ENCODE data around the gene PON1. TPM values are rescaled to one million over a fixed set of nuclear protein-coding genes. Genes with fewer than 3 reads are reported as not detected.

Gene PON1
- polyA plus RNA-seq, 1 donor (not counting 4 experiments of a cell fraction or from before 2014, with no cell fraction given): not detected

DNA sequence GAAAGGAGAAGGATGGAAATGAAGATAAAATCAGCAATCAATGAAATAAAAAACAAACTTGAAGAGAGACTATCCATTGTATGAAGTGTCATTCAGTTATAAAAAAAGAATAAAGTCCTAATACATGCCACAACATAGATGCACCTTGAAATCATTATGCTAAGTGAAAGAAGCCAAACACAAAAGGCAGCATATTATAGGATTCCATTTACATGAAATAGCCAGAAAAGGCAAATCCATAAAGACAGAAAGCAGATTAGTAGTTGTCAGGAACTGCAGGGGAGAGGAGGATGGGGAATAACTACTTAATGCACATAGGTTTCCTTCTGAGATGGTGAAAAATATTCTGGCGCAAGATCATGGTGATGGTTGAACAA is 6.6 kb upstream of the PON1 start:
- H3K9ac ChIP-seq (ENCODE audit: control insufficient read depth, extremely low read depth, insufficient read depth, low read length): no peak overlapping the region
- H3K4me1 ChIP-seq (ENCODE audit: control insufficient read depth, extremely low read depth, insufficient read depth, low read length): no peaks in the 10 kb centered on the region
- peak overlapping the region; percentile 56 for H3K4me2 ChIP-seq (ENCODE audit: control insufficient read depth, extremely low read depth, insufficient read depth, low read depth, low read length)
- dilution Hi-C loops (cut with MboI; ENCODE audit: extremely low pct_ligation_motif_present, low sequenced_read_pairs): no loop called here
- no peak for FAIRE-seq
- peak overlapping the region in 1 of 3 experiments; percentile 58 for H3K4me3 ChIP-seq (ENCODE audit: control insufficient read depth in 2 of 3, extremely low read depth in 1 of 3, insufficient read depth in 2 of 3, low read depth in 1 of 3, low read length in 3 of 3)
- H3K27ac ChIP-seq (ENCODE audit: control insufficient read depth, insufficient read depth, low read length): no peak overlapping the region
- H3K9me1 ChIP-seq (ENCODE audit: control insufficient read depth, extremely low read depth, insufficient read depth, low read length): no peaks in the 10 kb centered on the region
- no peak for DNase-seq (ENCODE audit: low read depth, low spot score)
- no peaks in the 10 kb centered on the region for H3K9me3 ChIP-seq (ENCODE audit: control insufficient read depth, low read depth, low read length)
- no peaks in the 10 kb centered on the region for H3K36me3 ChIP-seq (ENCODE audit: control insufficient read depth in 2 of 2, extremely low read depth in 1 of 2, insufficient read depth in 2 of 2, low read length in 2 of 2)
- TF ChIP-seq, protein P1, sequence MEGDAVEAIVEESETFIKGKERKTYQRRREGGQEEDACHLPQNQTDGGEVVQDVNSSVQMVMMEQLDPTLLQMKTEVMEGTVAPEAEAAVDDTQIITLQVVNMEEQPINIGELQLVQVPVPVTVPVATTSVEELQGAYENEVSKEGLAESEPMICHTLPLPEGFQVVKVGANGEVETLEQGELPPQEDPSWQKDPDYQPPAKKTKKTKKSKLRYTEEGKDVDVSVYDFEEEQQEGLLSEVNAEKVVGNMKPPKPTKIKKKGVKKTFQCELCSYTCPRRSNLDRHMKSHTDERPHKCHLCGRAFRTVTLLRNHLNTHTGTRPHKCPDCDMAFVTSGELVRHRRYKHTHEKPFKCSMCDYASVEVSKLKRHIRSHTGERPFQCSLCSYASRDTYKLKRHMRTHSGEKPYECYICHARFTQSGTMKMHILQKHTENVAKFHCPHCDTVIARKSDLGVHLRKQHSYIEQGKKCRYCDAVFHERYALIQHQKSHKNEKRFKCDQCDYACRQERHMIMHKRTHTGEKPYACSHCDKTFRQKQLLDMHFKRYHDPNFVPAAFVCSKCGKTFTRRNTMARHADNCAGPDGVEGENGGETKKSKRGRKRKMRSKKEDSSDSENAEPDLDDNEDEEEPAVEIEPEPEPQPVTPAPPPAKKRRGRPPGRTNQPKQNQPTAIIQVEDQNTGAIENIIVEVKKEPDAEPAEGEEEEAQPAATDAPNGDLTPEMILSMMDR (optimal IDR thresholded peaks at IDR 0.05 in 1 of 3, IDR thresholded peaks at IDR 0.05 in 1 of 3, conservative IDR thresholded peaks at IDR 0.05 in 1 of 3; ENCODE audit: extremely low read depth in 1 of 3, insufficient read depth in 2 of 3, low read length in 3 of 3): no peak
- no peak for TF ChIP-seq EZH2 (IDR thresholded peaks at IDR 0.05; ENCODE audit: low read length)
- H4K20me1 ChIP-seq (ENCODE audit: control insufficient read depth, extremely low read depth, insufficient read depth, low read length): no peaks in the 10 kb centered on the region
- H2AFZ ChIP-seq (ENCODE audit: control insufficient read depth, low read length): peak overlapping the region; percentile 85
- H3K79me2 ChIP-seq (ENCODE audit: control insufficient read depth, insufficient read depth, low read length): no peaks in the 10 kb centered on the region
- no peaks in the 10 kb centered on the region for H3K27me3 ChIP-seq (ENCODE audit: control insufficient read depth, extremely low read depth, insufficient read depth, low read length)

DNA sequence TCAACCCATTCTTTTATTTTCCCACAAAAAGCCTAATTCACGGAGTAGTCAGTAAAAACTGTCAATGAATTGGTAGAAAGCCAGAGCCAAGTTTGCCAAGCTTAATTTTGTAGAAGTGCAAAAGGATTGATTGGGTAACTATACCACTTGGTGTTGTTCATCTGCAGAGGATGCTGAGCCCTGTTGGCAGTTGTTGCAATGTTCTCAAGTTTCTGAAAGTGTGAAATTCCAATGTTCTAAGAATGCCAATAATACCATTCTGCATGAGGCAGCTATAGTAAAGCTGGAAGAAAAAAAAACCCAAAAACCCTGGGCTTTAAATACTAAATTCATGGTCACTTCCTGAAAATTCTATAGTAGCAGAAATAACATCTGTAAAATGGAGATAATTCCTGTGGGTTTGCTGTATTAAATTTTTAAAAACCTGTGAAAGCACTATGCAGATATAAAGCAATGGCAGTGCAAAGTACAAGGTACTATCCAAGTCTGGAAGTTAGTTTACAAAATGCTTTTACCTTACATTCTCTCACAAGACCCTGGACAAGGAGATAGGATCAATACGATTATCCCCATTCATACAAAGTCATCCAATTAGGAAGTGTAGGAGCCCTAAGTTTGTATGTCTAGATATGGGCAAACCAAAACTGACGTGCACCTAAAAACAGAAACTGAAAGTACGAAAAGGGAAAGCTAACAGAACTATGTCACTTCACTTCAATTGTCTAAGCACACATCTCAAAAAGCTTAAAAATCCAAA is 6.0 kb upstream of the PON1 start:
- peak overlapping the region in 1 of 3 experiments; percentile 58 for H3K4me3 ChIP-seq (ENCODE audit: control insufficient read depth in 2 of 3, extremely low read depth in 1 of 3, insufficient read depth in 2 of 3, low read depth in 1 of 3, low read length in 3 of 3)
- H3K79me2 ChIP-seq (ENCODE audit: control insufficient read depth, insufficient read depth, low read length): no peaks in the 10 kb centered on the region
- H2AFZ ChIP-seq (ENCODE audit: control insufficient read depth, low read length): peak overlapping the region; percentile 85
- H3K36me3 ChIP-seq (ENCODE audit: control insufficient read depth in 2 of 2, extremely low read depth in 1 of 2, insufficient read depth in 2 of 2, low read length in 2 of 2): no peaks in the 10 kb centered on the region
- no peak for TF ChIP-seq EZH2 (IDR thresholded peaks at IDR 0.05; ENCODE audit: low read length)
- TF ChIP-seq, protein P1 (optimal IDR thresholded peaks at IDR 0.05 in 1 of 3, IDR thresholded peaks at IDR 0.05 in 1 of 3, conservative IDR thresholded peaks at IDR 0.05 in 1 of 3; ENCODE audit: extremely low read depth in 1 of 3, insufficient read depth in 2 of 3, low read length in 3 of 3): no peak
- no peak for FAIRE-seq
- peak overlapping the region; percentile 56 for H3K4me2 ChIP-seq (ENCODE audit: control insufficient read depth, extremely low read depth, insufficient read depth, low read depth, low read length)
- DNase-seq (ENCODE audit: low read depth, low spot score): no peak
- H3K27ac ChIP-seq (ENCODE audit: control insufficient read depth, insufficient read depth, low read length): no peak overlapping the region
- H4K20me1 ChIP-seq (ENCODE audit: control insufficient read depth, extremely low read depth, insufficient read depth, low read length): no peaks in the 10 kb centered on the region
- H3K9me3 ChIP-seq (ENCODE audit: control insufficient read depth, low read depth, low read length): no peaks in the 10 kb centered on the region
- dilution Hi-C loops (cut with MboI; ENCODE audit: extremely low pct_ligation_motif_present, low sequenced_read_pairs): no loop called here
- H3K9ac ChIP-seq (ENCODE audit: control insufficient read depth, extremely low read depth, insufficient read depth, low read length): no peak overlapping the region
- no peaks in the 10 kb centered on the region for H3K27me3 ChIP-seq (ENCODE audit: control insufficient read depth, extremely low read depth, insufficient read depth, low read length)
- H3K9me1 ChIP-seq (ENCODE audit: control insufficient read depth, extremely low read depth, insufficient read depth, low read length): no peaks in the 10 kb centered on the region
- no peaks in the 10 kb centered on the region for H3K4me1 ChIP-seq (ENCODE audit: control insufficient read depth, extremely low read depth, insufficient read depth, low read length)

All from keratinocyte (primary cell).